ENCODE results near the gene RACGAP1. TPM values are rescaled to one million over a fixed set of nuclear protein-coding genes. Genes with fewer than 3 reads are reported as not detected.

The RACGAP1 gene
- total and polyA plus RNA-seq, 2 donors (not counting 1 experiment from before 2014, with no cell fraction given), result 4.1 to 14.2 TPM

- Mint-ChIP-seq H3K9me3 (ENCODE audit: insufficient read depth) (no peaks in the 10 kb centered on the region), H3K27ac (no peak overlapping the region), H3K27me3 (peaks cover 65% of the 10 kb centered on the region), H3K4me1 (peaks cover 9% of the 10 kb centered on the region), H3K4me3 (no peak overlapping the region)
- WGBS (ENCODE audit: insufficient coverage), result 7% methylated on average over 9 of the region's 13 CpGs
- peaks cover 0 to 2% (median 0%) of the 10 kb centered on the region in 3 donors for H3K9me3 ChIP-seq (ENCODE audit: control extremely low read depth in 1 of 3, control insufficient read depth in 2 of 3, insufficient read depth in 1 of 3, low read length in 2 of 3)
- ATAC-seq (ENCODE audit: low read depth) (no peak), DNase-seq (no peak)
- H3K4me1 ChIP-seq (ENCODE audit: control insufficient read depth in 2 of 2, insufficient read depth in 2 of 2, low read length in 2 of 2), result peaks cover 11 to 13% of the 10 kb centered on the region in 2 donors
- CTCF ChIA-PET, result no interaction called here
- H2AFZ ChIP-seq (ENCODE audit: insufficient read depth, low read depth, low read length, poor library complexity, severe bottlenecking), result no peak overlapping the region
- H3K36me3 ChIP-seq (replicated peaks in 1 of 2; ENCODE audit: control extremely low read depth in 1 of 2, control insufficient read depth in 1 of 2, extremely low read depth in 1 of 2, insufficient read depth in 2 of 2, low read length in 1 of 2), result no peaks in the 10 kb centered on the region
- H3K27me3 ChIP-seq (replicated peaks in 1 of 4; ENCODE audit: control extremely low read depth in 1 of 4, control insufficient read depth in 3 of 4, insufficient read depth in 4 of 4, low read length in 3 of 4), result peaks cover 0 to 78% (median 26%) of the 10 kb centered on the region in 4 experiments
- H3K4me2 ChIP-seq (replicated peaks; ENCODE audit: low read depth, low read length, poor library complexity, severe bottlenecking), result no peak overlapping the region
- TF ChIP-seq CTCF (IDR thresholded peaks at IDR 0.05) (no peak), EZH2 (IDR thresholded peaks at IDR 0.05; ENCODE audit: borderline replicate concordance, insufficient read depth, low read depth, low read length, poor library complexity, severe bottlenecking) (no peak)
- no peak overlapping the region for H3K27ac ChIP-seq (ENCODE audit: low read length in 2 of 2)
- H3K9ac ChIP-seq (ENCODE audit: low read length), result no peak overlapping the region
- intact Hi-C loops (cut with micrococcal nuclease), result no loop called here
- no peak overlapping the region for H3K4me3 ChIP-seq (ENCODE audit: control extremely low read depth in 1 of 5, extremely low read depth in 1 of 5, insufficient read depth in 1 of 5, low read depth in 2 of 5, low read length in 4 of 5)
- H3K79me2 ChIP-seq (ENCODE audit: control insufficient read depth, insufficient read depth, low read length), result no peaks in the 10 kb centered on the region
- no peaks in the 10 kb centered on the region for H4K20me1 ChIP-seq (ENCODE audit: control insufficient read depth, insufficient read depth, low read length, poor library complexity, severe bottlenecking)
- POLR2A ChIA-PET, result no interaction called here
These were observed 69.2 kb downstream of the RACGAP1 start for GRCh38 chr12:49955899-49956662.

All from B cell (primary cell).